ENCODE results near the gene ABCA7. TPM values are rescaled to one million over a fixed set of nuclear protein-coding genes. Genes with fewer than 3 reads are reported as not detected.

ABCA7 gene
- total RNA-seq, 1 donor from 2014 or later = 16.7 TPM

- no peak overlapping the region for H3K4me3 Mint-ChIP-seq (ENCODE audit: unreplicated experiment)
- H3K4me1 Mint-ChIP-seq (ENCODE audit: unreplicated experiment) = peaks cover 14% of the 10 kb centered on the region
- TF ChIP-seq, protein P1, sequence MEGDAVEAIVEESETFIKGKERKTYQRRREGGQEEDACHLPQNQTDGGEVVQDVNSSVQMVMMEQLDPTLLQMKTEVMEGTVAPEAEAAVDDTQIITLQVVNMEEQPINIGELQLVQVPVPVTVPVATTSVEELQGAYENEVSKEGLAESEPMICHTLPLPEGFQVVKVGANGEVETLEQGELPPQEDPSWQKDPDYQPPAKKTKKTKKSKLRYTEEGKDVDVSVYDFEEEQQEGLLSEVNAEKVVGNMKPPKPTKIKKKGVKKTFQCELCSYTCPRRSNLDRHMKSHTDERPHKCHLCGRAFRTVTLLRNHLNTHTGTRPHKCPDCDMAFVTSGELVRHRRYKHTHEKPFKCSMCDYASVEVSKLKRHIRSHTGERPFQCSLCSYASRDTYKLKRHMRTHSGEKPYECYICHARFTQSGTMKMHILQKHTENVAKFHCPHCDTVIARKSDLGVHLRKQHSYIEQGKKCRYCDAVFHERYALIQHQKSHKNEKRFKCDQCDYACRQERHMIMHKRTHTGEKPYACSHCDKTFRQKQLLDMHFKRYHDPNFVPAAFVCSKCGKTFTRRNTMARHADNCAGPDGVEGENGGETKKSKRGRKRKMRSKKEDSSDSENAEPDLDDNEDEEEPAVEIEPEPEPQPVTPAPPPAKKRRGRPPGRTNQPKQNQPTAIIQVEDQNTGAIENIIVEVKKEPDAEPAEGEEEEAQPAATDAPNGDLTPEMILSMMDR (IDR thresholded peaks at IDR 0.05) = no peak
- no peaks in the 10 kb centered on the region for H3K9me3 Mint-ChIP-seq (ENCODE audit: unreplicated experiment)
- DNase-seq (ENCODE audit: extremely low spot score, unreplicated experiment) = no peak
- no peaks in the 10 kb centered on the region for H3K36me3 Mint-ChIP-seq (ENCODE audit: unreplicated experiment)
- H3K27me3 Mint-ChIP-seq (ENCODE audit: unreplicated experiment) = no peaks in the 10 kb centered on the region
- no peak overlapping the region for H3K27ac Mint-ChIP-seq (ENCODE audit: unreplicated experiment)
Measured at GRCh38 chr19:1045247-1045603, 5.3 kb downstream of the ABCA7 start.

- Mint-ChIP-seq H3K36me3 (ENCODE audit: unreplicated experiment) (no peaks in the 10 kb centered on the region), H3K9me3 (ENCODE audit: unreplicated experiment) (no peaks in the 10 kb centered on the region), H3K4me3 (ENCODE audit: unreplicated experiment) (no peak overlapping the region), H3K4me1 (ENCODE audit: unreplicated experiment) (peaks cover 4% of the 10 kb centered on the region), H3K27ac (ENCODE audit: unreplicated experiment) (no peak overlapping the region), H3K27me3 (ENCODE audit: unreplicated experiment) (no peaks in the 10 kb centered on the region)
- TF ChIP-seq, protein P1 (IDR thresholded peaks at IDR 0.05) = no peak
- DNase-seq (ENCODE audit: extremely low spot score, unreplicated experiment) = no peak
Measured at GRCh38 chr19:1046117-1046626, 6.3 kb downstream of the ABCA7 start.

GRCh38 chr19:1046836-1047695 is 7.2 kb downstream of the ABCA7 start:
- H3K4me1 Mint-ChIP-seq (ENCODE audit: unreplicated experiment) = no peaks in the 10 kb centered on the region
- H3K4me3 Mint-ChIP-seq (ENCODE audit: unreplicated experiment) = no peak overlapping the region
- H3K9me3 Mint-ChIP-seq (ENCODE audit: unreplicated experiment) = no peaks in the 10 kb centered on the region
- no peak overlapping the region for H3K27ac Mint-ChIP-seq (ENCODE audit: unreplicated experiment)
- TF ChIP-seq, protein P1 (IDR thresholded peaks at IDR 0.05) = no peak
- DNase-seq (ENCODE audit: extremely low spot score, unreplicated experiment) = no peak
- H3K36me3 Mint-ChIP-seq (ENCODE audit: unreplicated experiment) = no peaks in the 10 kb centered on the region
- H3K27me3 Mint-ChIP-seq (ENCODE audit: unreplicated experiment) = no peaks in the 10 kb centered on the region

- no peak overlapping the region for H3K4me3 Mint-ChIP-seq (ENCODE audit: unreplicated experiment)
- no peaks in the 10 kb centered on the region for H3K9me3 Mint-ChIP-seq (ENCODE audit: unreplicated experiment)
- no peak for DNase-seq (ENCODE audit: extremely low spot score, unreplicated experiment)
- TF ChIP-seq, protein P1 (IDR thresholded peaks at IDR 0.05) = no peak
- no peaks in the 10 kb centered on the region for H3K36me3 Mint-ChIP-seq (ENCODE audit: unreplicated experiment)
- no peaks in the 10 kb centered on the region for H3K4me1 Mint-ChIP-seq (ENCODE audit: unreplicated experiment)
- H3K27me3 Mint-ChIP-seq (ENCODE audit: unreplicated experiment) = no peaks in the 10 kb centered on the region
- H3K27ac Mint-ChIP-seq (ENCODE audit: unreplicated experiment) = no peak overlapping the region
Measured at GRCh38 chr19:1047696-1048147, 7.8 kb downstream of the ABCA7 start.

DNA sequence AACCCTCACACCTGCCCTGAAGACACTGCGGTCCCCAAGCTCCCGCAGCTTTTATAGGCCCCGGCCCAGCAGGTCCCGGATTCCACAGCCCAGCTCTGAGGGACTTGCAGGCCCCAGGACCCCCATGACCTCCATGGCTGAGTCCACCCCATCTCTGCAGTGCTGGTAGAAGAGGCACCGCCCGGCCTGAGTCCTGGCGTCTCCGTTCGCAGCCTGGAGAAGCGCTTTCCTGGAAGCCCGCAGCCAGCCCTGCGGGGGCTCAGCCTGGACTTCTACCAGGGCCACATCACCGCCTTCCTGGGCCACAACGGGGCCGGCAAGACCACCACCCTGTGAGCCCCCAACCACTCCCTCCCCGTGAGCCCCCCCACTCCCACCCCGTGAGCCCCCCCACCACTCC is 9.2 kb downstream of the ABCA7 start:
- TF ChIP-seq, protein P1 (IDR thresholded peaks at IDR 0.05) = no peak
- no peaks in the 10 kb centered on the region for H3K9me3 Mint-ChIP-seq (ENCODE audit: unreplicated experiment)
- no peaks in the 10 kb centered on the region for H3K36me3 Mint-ChIP-seq (ENCODE audit: unreplicated experiment)
- no peaks in the 10 kb centered on the region for H3K4me1 Mint-ChIP-seq (ENCODE audit: unreplicated experiment)
- H3K27me3 Mint-ChIP-seq (ENCODE audit: unreplicated experiment) = no peaks in the 10 kb centered on the region
- no peak overlapping the region for H3K27ac Mint-ChIP-seq (ENCODE audit: unreplicated experiment)
- no peak overlapping the region for H3K4me3 Mint-ChIP-seq (ENCODE audit: unreplicated experiment)
- no peak for DNase-seq (ENCODE audit: extremely low spot score, unreplicated experiment)
